Spleen (tissue), 11 donors: Measurements from ENCODE around the gene IL1RAPL1. TPM values are rescaled to one million over a fixed set of nuclear protein-coding genes. Genes with fewer than 3 reads are reported as not detected.

Experiments used
- DNase-seq: peaks from one replicate; pipeline ENCODE4 v3.0.0-alpha.2; 2020
- H3K27ac ChIP-seq, 8 donors: fragments of 200-600 bp; sonication (generic) in 7 of 8; 1 replicate in 4 of 8; 2 replicates in 4 of 8; pipeline versions ENCODE4 v1.5.0 to v1.8.0; 2016 to 2021; ENCODE audit warnings: inconsistent platforms in 4 of 8, mild to moderate bottlenecking in 4 of 8, moderate library complexity in 1 of 8
- H3K27me3 ChIP-seq, 7 donors: fragments of 200-600 bp; sonication (generic) in 6 of 7; replicated peaks in 1 of 7; 1 replicate in 4 of 7; 2 replicates in 3 of 7; pipeline versions ENCODE4 v1.5.0 to v1.8.0; 2016 to 2021; ENCODE audit warnings: inconsistent platforms in 3 of 7, mild to moderate bottlenecking in 1 of 7
- H3K36me3 ChIP-seq, 6 donors: fragments of 200-600 bp; sonication (generic) in 5 of 6; 1 replicate in 4 of 6; 2 replicates in 2 of 6; pipeline versions ENCODE4 v1.5.0 to v1.8.0; 2016 to 2021; ENCODE audit warnings: inconsistent platforms in 2 of 6
- H3K4me1 ChIP-seq, 6 donors: fragments of 200-600 bp; sonication (generic) in 5 of 6; 1 replicate in 3 of 6; 2 replicates in 3 of 6; pipeline versions ENCODE4 v1.5.0 to v1.8.0; 2016 to 2021; ENCODE audit warnings: inconsistent platforms in 3 of 6
- H3K4me3 ChIP-seq, 8 donors: fragments of 200-600 bp; sonication (generic) in 7 of 8; 1 replicate in 4 of 8; 2 replicates in 4 of 8; pipeline versions ENCODE4 v1.5.0 to v1.8.0; 2016 to 2021; ENCODE audit warnings: inconsistent platforms in 4 of 8, mild to moderate bottlenecking in 4 of 8, moderate library complexity in 2 of 8
- H3K9me3 ChIP-seq, 8 donors: fragments of 200-600 bp; sonication (generic) in 7 of 8; 1 replicate in 4 of 8; 2 replicates in 4 of 8; pipeline versions ENCODE4 v1.5.0 to v1.8.0; 2016 to 2021; ENCODE audit warnings: inconsistent platforms in 4 of 8
- POLR2A ChIP-seq, 3 donors: fragments of 450-650 bp; IDR thresholded peaks; one replicate each; pipeline ENCODE4 v1.5.1; 2017; ENCODE audit warnings: antibody characterized with exemption in 3 of 3, mild to moderate bottlenecking in 1 of 3
- POLR2AphosphoS5 ChIP-seq, 3 donors: sonication (generic); formaldehyde crosslinking; IDR thresholded peaks; one replicate each; pipeline ENCODE4 v1.5.1; 2017; ENCODE audit warnings: antibody characterized with exemption in 3 of 3
- WGBS, 5 donors: extraction: QIAGEN DNeasy Blood & Tissue Kit in 3 of 5; methylation state at CpG; one replicate each; pipeline versions ENCODE4 v1.1.5 to v1.1.7; 2013 to 2018; 5-methylcytosine and 5-hydroxymethylcytosine counted together
- intact Hi-C: fragments of 100-400 bp; cut with DNase I; formaldehyde crosslinking; loops from one replicate; pipeline ENCODE4 v1.15.0; 2023; ENCODE audit warnings: low total_unique reads
- polyA plus RNA-seq, 3 donors: library from polyadenylated mRNA; stranded (reverse); fragments of 200-250 nt; gene quantifications; one replicate each; pipeline ENCODE4 v1.2.1, GENCODE V29; 2013
- total RNA-seq, 7 donors: library from RNA; depleted of rRNA in 3 of 7; stranded (reverse); fragments of >200 nt in 3 of 7; fragmentation: NEBNext Ultra II Directional in 4 of 7; extraction: Animal tissue kit (Norgen Biotek cat#: 25700) in 4 of 7; gene quantifications; one replicate each; pipeline versions ENCODE4 v1.1.0 to v1.2.1, GENCODE V29; 2016 to 2021
- TF ChIP-seq, protein P1 (sequence below), 11 experiments: fragments of 200-600 bp in 7 of 11; fragments of 450-650 bp in 4 of 11; sonication (generic) in 4 of 11; IDR thresholded peaks in 8 of 11; conservative IDR thresholded peaks in 3 of 11; 1 replicate in 7 of 11; 2 replicates in 4 of 11; pipeline versions ENCODE4 v1.4.0 to v1.8.0; 2016 to 2021; ENCODE audit warnings: antibody characterized with exemption in 11 of 11, inconsistent platforms in 4 of 11, mild to moderate bottlenecking in 1 of 11
- donor health status: healthy with polysubstance abuse.
- donor health status: DM: no; HTN: no; CAD: no; lungs with moderate emphysema.
- donor health status: DM: no; HTN: no; CAD: no.
- donor health status: Bipolar disorder and iron deficiency.
- donor health status: healthy.
- donor health status: DM: no; HTN: no; CAD: no.
- donor health status: DM: yes; HTN: yes; CAD: no.

IL1RAPL1 gene
- total and polyA plus RNA-seq, 10 donors = 0.03 to 0.19 TPM; not detected in 8

DNA sequence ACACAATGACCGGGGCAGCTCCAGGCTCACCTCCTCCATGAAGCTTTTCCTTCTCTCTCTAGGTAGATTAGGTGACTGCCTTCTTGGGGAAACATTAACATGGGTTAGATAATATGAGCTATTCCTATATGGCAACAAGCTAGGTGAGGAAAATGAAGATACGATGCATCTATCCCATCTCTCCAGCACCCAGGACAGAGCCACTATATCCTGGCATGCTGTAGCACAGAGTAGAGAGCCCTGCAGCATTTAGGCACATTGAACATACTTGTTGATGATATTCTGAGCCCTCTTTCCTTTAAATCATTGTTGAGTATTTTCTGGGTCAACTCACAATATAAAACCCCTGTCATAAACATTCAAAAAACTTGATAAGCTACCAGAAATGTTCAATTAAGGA lies 1133.9 kb downstream of the IL1RAPL1 start:
- H3K4me3 ChIP-seq = no peak overlapping the region
- intact Hi-C loops = no loop called here
- no peak for DNase-seq
- TF ChIP-seq POLR2AphosphoS5 (IDR thresholded peaks at IDR 0.05) (no peak), POLR2A (IDR thresholded peaks at IDR 0.05) (no peak)
- TF ChIP-seq, protein P1, sequence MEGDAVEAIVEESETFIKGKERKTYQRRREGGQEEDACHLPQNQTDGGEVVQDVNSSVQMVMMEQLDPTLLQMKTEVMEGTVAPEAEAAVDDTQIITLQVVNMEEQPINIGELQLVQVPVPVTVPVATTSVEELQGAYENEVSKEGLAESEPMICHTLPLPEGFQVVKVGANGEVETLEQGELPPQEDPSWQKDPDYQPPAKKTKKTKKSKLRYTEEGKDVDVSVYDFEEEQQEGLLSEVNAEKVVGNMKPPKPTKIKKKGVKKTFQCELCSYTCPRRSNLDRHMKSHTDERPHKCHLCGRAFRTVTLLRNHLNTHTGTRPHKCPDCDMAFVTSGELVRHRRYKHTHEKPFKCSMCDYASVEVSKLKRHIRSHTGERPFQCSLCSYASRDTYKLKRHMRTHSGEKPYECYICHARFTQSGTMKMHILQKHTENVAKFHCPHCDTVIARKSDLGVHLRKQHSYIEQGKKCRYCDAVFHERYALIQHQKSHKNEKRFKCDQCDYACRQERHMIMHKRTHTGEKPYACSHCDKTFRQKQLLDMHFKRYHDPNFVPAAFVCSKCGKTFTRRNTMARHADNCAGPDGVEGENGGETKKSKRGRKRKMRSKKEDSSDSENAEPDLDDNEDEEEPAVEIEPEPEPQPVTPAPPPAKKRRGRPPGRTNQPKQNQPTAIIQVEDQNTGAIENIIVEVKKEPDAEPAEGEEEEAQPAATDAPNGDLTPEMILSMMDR (IDR thresholded peaks at IDR 0.05 in 8 of 11, conservative IDR thresholded peaks at IDR 0.05 in 3 of 11) = no peak
- no peak overlapping the region for H3K27ac ChIP-seq
- 64 to 100% (median 86%) methylated on average over 2 of the region's 2 CpGs for WGBS, 5 donors
- no peaks in the 10 kb centered on the region for H3K4me1 ChIP-seq
- H3K27me3 ChIP-seq = no peaks in the 10 kb centered on the region
- no peaks in the 10 kb centered on the region for H3K36me3 ChIP-seq
- H3K9me3 ChIP-seq = no peaks in the 10 kb centered on the region

DNA sequence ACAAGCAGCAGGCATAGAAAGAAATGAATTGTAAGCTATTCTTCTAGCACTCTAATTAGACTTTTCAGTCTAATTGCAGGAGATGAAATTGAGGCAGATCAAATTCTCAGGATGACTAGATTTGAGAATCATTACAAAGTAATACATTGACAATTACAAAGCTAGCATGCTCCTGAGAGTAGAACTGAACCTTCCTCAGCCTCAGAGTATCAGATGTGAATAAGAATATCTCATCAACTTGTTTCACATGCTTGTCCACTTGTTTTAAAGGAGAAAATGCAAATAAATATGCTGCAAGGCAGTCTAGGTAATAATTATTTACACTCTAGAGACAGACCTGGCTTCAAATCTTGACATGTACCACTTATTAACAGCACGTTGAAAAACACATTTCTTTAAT lies 1137.1 kb downstream of the IL1RAPL1 start:
- Histone ChIP-seq H3K27ac (no peak overlapping the region), H3K4me3 (no peak overlapping the region), H3K36me3 (no peaks in the 10 kb centered on the region), H3K27me3 (no peaks in the 10 kb centered on the region), H3K4me1 (no peaks in the 10 kb centered on the region), H3K9me3 (no peaks in the 10 kb centered on the region)
- intact Hi-C loops = no loop called here
- no peak for DNase-seq
- WGBS, 5 donors = 23 to 74% (median 45%) methylated on average over 1 of the region's 1 CpG
- TF ChIP-seq, protein P1 (IDR thresholded peaks at IDR 0.05 in 8 of 11, conservative IDR thresholded peaks at IDR 0.05 in 3 of 11) = no peak
- no peak for TF ChIP-seq POLR2AphosphoS5 (IDR thresholded peaks at IDR 0.05)
- TF ChIP-seq POLR2A (IDR thresholded peaks at IDR 0.05) = no peak

DNA sequence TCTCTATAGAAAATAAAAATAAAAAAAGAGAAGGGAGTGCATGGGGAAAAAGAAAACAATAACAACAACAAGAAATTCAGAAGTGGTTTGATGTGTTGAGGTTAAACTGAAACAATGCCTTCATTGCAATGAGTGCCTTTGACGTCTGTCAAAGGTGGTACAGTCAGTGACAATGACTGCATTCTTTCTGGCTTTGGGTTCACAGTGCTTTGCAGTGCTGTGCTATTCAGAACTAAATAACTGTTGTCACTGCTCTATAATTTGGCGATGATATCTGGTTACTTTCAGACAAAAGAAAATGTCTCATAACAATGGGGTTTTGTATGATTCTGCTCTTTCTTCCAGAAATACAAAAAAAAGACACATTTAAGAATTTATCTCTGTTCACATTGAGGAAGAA lies 1139.6 kb downstream of the IL1RAPL1 start:
- H3K27me3 ChIP-seq = no peaks in the 10 kb centered on the region
- no peak overlapping the region for H3K4me3 ChIP-seq
- WGBS, 5 donors = 76 to 93% (median 85%) methylated on average over 2 of the region's 2 CpGs
- no peak for DNase-seq
- intact Hi-C loops = no loop called here
- TF ChIP-seq POLR2AphosphoS5 (IDR thresholded peaks at IDR 0.05) (no peak), POLR2A (IDR thresholded peaks at IDR 0.05) (no peak)
- TF ChIP-seq, protein P1 (IDR thresholded peaks at IDR 0.05 in 8 of 11, conservative IDR thresholded peaks at IDR 0.05 in 3 of 11) = no peak
- no peaks in the 10 kb centered on the region for H3K36me3 ChIP-seq
- no peaks in the 10 kb centered on the region for H3K4me1 ChIP-seq
- H3K9me3 ChIP-seq = no peaks in the 10 kb centered on the region
- H3K27ac ChIP-seq = no peak overlapping the region

DNA sequence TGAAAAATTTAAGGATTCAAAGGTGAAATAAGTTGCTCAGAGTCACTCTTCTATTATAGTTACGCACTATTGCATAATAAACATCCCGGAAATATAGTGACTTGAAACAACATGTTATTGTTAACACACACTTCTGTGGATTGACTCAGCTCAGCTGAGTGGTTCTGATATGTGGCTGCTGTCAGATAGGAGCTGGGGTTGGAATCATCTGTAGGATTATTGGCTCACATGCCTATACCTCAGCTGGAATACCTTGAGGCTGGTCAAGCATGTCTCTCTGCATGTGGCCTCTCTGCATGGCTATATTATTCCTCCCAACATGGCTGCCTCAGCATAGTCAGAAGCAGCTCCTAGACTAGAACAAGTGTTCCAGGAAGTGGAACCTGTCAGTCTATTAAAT lies 1141.4 kb downstream of the IL1RAPL1 start:
- Histone ChIP-seq H3K4me1 (no peaks in the 10 kb centered on the region), H3K27ac (no peak overlapping the region), H3K36me3 (no peaks in the 10 kb centered on the region), H3K4me3 (no peak overlapping the region), H3K9me3 (no peaks in the 10 kb centered on the region), H3K27me3 (no peaks in the 10 kb centered on the region)
- intact Hi-C loops = no loop called here
- 87 to 100% (median 94%) methylated on average over 2 of the region's 2 CpGs for WGBS, 5 donors
- no peak for DNase-seq
- TF ChIP-seq POLR2AphosphoS5 (IDR thresholded peaks at IDR 0.05) (no peak), POLR2A (IDR thresholded peaks at IDR 0.05) (no peak)
- TF ChIP-seq, protein P1 (IDR thresholded peaks at IDR 0.05 in 8 of 11, conservative IDR thresholded peaks at IDR 0.05 in 3 of 11) = no peak
